Lower leg skin (tissue), 4 donors: ENCODE results near the gene MYO5A. TPM values are rescaled to one million over a fixed set of nuclear protein-coding genes. Genes with fewer than 3 reads are reported as not detected.
A peak's percentile ranks its signal among the peaks of the same experiment; 100 is the strongest.
"Not testable (repeated sequence)": the region's sequence is repeated elsewhere in the genome, so short reads cannot be mapped to it uniquely, and the experiment has no call there.

Experiments
- DNase-seq, 2 donors: peaks; one replicate each; pipeline ENCODE4 v3.0.0-alpha.2; 2019; ENCODE audit warnings: low spot score in 2 of 2
- H3K4me3 ChIP-seq: fragments of 200-600 bp; sonication (generic); 2 replicates; pipeline ENCODE4 v1.5.1; 2017; ENCODE audit warnings: mild to moderate bottlenecking, low read depth; ENCODE audit not compliant: poor library complexity, severe bottlenecking
- POLR2A ChIP-seq, 2 donors: fragments of 450-650 bp; IDR thresholded peaks; one replicate each; pipeline ENCODE4 v1.6.1; 2016 to 2017; ENCODE audit warnings: antibody characterized with exemption in 2 of 2, mild to moderate bottlenecking in 1 of 2, moderate library complexity in 1 of 2
- WGBS, 2 donors: methylation state at CpG; one replicate each; pipeline ENCODE4 v1.1.5; 2018; 5-methylcytosine and 5-hydroxymethylcytosine counted together
- intact Hi-C: fragments of 100-400 bp; cut with DNase I; formaldehyde crosslinking; loops from one replicate; pipeline ENCODE4 v1.15.0; 2023; ENCODE audit warnings: low total_unique reads
- total RNA-seq, 4 donors: library from RNA; depleted of rRNA; stranded (reverse); fragments of >200 nt; gene quantifications; one replicate each; pipeline ENCODE4 v1.1.0, GENCODE V29; 2016
- TF ChIP-seq, protein P1 (sequence below), 3 donors: fragments of 450-650 bp; IDR thresholded peaks; one replicate each; pipeline ENCODE4 v1.5.1; 2016; ENCODE audit warnings: antibody characterized with exemption in 3 of 3, mild to moderate bottlenecking in 3 of 3, moderate library complexity in 2 of 3

MYO5A gene
- total RNA-seq, 4 donors from 2014 or later = 28.0 to 45.1 (median 37.8) TPM

DNA sequence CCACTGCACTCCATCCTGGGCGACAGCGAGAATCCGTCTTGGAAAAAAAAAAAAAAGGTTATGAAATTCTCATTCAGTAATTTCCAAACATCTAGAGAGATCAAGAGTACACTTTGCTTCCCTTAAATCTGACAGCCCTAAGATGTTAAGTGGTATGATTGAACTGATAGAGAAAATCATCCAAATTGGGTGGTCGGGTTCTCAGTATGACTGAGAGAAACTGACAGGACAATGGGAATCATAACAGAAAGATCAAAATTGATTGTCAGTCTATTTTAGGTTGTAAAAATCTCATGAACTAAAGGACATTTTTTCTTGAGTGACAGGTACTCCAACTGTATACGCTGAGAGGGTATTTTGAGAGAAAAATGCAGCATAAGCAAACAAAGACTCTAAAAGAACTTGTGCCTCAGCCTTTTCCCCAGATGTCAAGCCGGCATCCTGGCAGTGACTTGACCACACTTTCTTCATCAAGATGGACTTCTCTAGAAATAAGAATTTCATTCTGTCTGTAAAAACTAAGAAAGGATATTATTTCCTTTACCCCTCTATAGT, 65.8 kb downstream of the MYO5A start:
- intact Hi-C loops = no loop called here
- TF ChIP-seq POLR2A (IDR thresholded peaks at IDR 0.05) = no peak
- TF ChIP-seq, protein P1, sequence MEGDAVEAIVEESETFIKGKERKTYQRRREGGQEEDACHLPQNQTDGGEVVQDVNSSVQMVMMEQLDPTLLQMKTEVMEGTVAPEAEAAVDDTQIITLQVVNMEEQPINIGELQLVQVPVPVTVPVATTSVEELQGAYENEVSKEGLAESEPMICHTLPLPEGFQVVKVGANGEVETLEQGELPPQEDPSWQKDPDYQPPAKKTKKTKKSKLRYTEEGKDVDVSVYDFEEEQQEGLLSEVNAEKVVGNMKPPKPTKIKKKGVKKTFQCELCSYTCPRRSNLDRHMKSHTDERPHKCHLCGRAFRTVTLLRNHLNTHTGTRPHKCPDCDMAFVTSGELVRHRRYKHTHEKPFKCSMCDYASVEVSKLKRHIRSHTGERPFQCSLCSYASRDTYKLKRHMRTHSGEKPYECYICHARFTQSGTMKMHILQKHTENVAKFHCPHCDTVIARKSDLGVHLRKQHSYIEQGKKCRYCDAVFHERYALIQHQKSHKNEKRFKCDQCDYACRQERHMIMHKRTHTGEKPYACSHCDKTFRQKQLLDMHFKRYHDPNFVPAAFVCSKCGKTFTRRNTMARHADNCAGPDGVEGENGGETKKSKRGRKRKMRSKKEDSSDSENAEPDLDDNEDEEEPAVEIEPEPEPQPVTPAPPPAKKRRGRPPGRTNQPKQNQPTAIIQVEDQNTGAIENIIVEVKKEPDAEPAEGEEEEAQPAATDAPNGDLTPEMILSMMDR (IDR thresholded peaks at IDR 0.05) = no peak
- 85 to 88% methylated on average over 6 of the region's 6 CpGs for WGBS, 2 donors
- no peak for DNase-seq
- no peak overlapping the region for H3K4me3 ChIP-seq

DNA sequence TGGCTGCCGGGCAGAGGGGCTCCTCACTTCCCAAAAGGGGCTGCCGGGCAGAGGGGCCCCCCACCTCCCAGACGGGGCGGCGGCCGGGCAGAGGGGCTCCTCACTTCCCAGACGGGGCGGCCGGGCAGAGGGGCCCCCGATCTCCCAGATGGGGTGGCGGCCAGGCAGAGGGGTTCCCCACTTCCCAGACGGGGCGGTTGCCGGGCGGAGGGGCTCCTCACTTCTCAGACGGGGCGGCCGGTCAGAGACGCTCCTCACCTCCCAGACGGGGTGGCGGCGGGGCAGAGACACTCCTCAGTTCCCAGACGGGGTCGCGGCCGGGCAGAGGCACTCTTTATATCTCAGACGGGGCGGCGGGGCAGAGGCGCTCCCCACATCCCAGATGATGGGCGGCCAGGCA, 69.0 kb downstream of the MYO5A start:
- intact Hi-C loops, H3K4me3 ChIP-seq, DNase-seq: not testable (repeated sequence)
- 95 to 97% methylated on average over 9 to 13 of the region's 31 CpGs for WGBS, 2 donors

DNA sequence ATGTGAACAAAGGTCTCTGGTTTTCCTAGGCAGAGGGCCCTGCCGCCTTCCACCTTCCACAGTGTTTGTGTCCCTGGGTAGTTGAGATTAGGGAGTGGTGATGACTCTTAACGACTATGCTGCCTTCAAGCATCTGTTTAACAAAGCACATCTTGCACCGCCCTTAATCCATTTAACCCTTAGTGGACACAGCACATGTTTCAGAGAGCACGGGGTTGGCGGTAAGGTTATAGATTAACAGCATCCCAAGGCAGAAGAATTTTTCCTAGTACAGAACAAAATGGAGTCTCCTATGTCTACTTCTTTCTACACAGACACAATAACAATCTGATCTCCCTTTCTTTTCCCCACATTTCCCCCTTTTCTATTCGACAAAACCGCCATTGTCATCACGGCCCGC, 69.4 kb downstream of the MYO5A start:
- DNase-seq, H3K4me3 ChIP-seq, intact Hi-C loops: not testable (repeated sequence)
- WGBS, 2 donors = 89 to 90% methylated on average over 9 of the region's 9 CpGs

DNA sequence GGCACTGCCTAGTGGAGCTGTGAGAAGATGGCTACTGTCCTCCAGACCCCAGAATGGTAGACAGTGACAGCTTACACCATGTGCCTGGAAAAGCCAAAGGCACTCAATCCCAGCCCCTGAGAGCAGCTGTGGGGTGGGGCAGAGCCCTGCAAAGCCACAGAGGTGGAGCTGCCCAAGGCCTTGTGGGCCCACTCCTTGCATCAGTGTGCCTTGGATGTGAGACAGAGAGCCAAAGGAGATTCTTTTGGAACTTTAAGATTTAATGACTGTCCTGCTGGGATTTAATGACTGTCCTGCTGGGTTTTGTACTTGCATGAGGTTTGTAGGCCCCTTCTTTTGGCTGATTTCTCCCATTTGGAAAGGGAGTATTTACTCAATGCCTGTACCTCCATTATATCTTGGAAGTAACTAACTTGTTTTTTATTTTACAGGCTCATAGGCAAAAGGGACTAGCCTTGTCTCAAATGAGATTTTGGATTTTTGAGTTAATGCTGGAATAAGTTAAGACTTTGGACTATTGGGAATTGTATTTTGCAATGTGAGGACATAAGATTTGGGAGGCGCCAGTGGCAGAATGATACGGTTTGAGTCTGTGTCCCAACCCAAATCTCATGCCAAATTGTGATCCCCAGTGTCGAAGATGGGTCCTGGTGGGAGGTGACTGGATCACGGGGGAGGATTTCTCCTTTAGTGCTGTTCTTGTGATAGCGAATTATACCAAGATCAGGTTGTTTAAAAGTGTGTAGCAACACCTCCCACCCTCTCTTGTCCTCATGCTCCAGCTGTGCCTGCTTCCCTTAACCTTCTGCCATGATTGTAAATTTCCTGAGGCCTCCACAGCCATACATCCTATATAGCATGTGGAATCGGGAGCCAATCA, 80.4 kb downstream of the MYO5A start:
- H3K4me3 ChIP-seq = no peak overlapping the region
- WGBS, 2 donors = 88 to 90% methylated on average over 6 of the region's 6 CpGs

DNA sequence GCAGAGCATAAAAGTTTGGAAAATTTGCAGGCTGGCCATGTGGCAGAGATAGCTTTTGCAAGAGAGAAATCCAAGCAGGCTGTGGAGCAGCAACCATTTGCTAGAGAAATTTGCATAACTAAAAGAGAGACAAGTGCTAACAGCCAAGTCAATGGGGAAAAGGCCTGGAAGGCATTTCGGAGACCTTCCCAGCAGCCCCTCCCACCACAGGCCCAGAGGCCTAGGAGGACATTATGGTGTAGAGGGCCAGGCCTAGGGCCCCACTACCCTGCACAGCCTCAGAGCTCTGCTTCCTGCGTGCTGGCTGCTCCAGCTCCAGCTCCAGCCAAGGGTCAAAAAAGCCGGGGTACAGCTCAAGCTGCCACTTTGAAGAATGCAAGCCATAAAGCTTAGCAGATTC, 82.7 kb downstream of the MYO5A start:
- no peak overlapping the region for H3K4me3 ChIP-seq
- TF ChIP-seq POLR2A (IDR thresholded peaks at IDR 0.05) = no peak
- TF ChIP-seq, protein P1 (IDR thresholded peaks at IDR 0.05) = no peak
- DNase-seq = no peak
- WGBS, 2 donors = 81 to 82% methylated on average over 3 of the region's 3 CpGs
- intact Hi-C loops = no loop called here

More for the DNA sequence above, 80.4 kb downstream of the MYO5A start:
- no peak for TF ChIP-seq POLR2A (IDR thresholded peaks at IDR 0.05)
- TF ChIP-seq, protein P1 (IDR thresholded peaks at IDR 0.05) = no peak
- intact Hi-C loops = no loop called here
- no peak for DNase-seq

DNA sequence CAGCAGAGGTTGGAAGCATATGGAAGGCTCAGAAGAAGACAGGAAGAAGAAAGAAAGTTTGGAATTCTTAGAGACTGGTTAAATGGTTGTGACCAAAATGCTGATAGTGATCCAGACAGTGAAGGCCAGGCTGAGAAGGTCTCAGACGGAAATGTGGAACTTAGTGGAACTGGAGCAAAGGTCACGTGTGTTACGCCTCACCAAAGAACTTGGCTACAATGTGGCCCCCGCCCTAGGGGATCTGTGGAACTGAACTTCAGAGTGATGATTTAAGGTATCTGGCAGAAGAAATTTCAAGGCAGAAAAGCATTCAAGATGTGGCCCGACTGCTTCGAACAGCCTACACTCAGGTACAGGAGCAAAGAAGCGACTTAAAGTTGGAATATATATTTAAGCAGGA, 83.1 kb downstream of the MYO5A start:
- peak in 1 of 2 donors; percentile 22 for DNase-seq
- WGBS, 2 donors = 71 to 77% methylated on average over 7 of the region's 7 CpGs
- intact Hi-C loops = no loop called here
- TF ChIP-seq POLR2A (IDR thresholded peaks at IDR 0.05) = no peak
- TF ChIP-seq, protein P1 (IDR thresholded peaks at IDR 0.05) = no peak
- H3K4me3 ChIP-seq = no peak overlapping the region

DNA sequence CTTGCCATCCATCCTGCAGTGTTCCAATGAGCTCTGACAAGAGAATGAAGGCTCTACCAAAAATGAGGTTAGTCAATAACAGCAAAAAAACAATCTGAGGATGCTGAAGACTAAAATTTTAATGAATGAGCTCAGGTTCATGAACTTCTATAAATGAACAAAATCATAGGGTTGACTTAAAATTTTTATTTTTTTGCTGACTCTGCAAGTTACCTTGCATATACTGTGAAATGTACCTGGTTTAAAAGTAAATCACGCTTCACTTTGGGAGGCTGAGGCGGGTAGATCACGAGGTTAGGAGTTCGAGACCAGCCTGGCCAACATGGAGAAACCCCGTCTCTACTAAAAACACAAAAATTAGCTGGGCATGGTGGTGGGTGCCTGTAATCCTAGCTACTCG, 85.5 kb downstream of the MYO5A start:
- 99% methylated on average over 6 of the region's 6 CpGs for WGBS, 2 donors
- DNase-seq, intact Hi-C loops, H3K4me3 ChIP-seq: not testable (repeated sequence)
